HL-60/S4 treated with retinoic acid at 250 ng/mL for 4 days and 3 days (cell line): Measurements from ENCODE around the gene SOBP.
"Not testable (repeated sequence)": the region's sequence is repeated elsewhere in the genome, so short reads cannot be mapped to it uniquely, and the experiment has no call there.

Experiments used
- in situ Hi-C: fragments of 300-500 bp; cut with MboI; formaldehyde crosslinking; loops from 2 replicates; pipeline ENCODE4 v1.7.0; 2022; ENCODE audit warnings: low sequenced_read_pairs

SOBP gene, protein sequence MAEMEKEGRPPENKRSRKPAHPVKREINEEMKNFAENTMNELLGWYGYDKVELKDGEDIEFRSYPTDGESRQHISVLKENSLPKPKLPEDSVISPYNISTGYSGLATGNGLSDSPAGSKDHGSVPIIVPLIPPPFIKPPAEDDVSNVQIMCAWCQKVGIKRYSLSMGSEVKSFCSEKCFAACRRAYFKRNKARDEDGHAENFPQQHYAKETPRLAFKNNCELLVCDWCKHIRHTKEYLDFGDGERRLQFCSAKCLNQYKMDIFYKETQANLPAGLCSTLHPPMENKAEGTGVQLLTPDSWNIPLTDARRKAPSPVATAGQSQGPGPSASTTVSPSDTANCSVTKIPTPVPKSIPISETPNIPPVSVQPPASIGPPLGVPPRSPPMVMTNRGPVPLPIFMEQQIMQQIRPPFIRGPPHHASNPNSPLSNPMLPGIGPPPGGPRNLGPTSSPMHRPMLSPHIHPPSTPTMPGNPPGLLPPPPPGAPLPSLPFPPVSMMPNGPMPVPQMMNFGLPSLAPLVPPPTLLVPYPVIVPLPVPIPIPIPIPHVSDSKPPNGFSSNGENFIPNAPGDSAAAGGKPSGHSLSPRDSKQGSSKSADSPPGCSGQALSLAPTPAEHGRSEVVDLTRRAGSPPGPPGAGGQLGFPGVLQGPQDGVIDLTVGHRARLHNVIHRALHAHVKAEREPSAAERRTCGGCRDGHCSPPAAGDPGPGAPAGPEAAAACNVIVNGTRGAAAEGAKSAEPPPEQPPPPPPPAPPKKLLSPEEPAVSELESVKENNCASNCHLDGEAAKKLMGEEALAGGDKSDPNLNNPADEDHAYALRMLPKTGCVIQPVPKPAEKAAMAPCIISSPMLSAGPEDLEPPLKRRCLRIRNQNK

DNA sequence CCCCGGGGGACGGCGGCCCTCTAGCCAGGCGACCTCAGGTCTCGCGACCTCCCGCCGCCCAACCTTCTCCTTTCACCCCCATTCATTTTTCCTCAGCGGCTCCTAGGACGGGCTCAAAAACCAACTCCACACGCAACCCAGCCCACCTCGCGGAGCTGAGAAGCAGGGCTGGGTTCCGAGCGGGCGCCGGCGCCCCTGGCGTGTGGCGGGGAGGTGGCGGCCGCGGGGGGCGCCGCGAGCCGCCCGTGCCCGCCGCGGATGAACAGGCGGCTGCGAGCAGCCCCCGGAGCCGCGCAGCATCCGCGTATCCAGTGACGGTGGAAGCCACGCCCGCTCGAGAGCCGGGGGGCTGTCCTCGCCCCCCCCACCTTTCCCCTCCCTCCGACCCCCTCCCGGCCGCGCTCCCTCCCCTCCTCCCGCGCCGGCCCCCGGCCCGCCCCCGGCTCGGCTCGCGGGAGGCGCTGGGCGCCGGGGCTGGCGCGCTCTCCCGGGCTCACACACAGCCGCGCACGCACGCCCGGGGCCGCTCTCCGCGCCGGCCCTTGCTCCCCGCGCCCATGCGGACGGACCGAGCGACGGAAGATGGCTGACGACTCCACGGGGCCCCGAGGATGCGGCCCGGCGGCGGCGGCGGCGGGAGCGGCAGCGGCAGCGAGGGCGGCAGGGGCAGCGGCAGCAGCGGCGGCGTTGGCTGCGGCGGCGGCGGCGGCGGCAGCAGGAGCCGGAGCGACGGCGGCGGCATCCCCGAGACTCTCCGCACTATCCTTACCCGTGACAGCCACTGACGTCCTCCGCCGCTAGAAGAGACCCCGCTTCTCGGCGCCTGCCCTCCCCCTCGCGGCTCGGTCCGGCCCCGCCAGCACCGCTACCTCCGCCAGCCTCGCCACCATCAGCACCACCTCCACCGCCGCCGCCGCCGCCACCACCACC is at the start of gene SOBP:
TSS of gene SOBP (plus strand) at position 482 of the 930 bp plus-strand sequence. CDS start 500 bp downstream, outside the sequence.
- in situ Hi-C loops = no loop called here

DNA sequence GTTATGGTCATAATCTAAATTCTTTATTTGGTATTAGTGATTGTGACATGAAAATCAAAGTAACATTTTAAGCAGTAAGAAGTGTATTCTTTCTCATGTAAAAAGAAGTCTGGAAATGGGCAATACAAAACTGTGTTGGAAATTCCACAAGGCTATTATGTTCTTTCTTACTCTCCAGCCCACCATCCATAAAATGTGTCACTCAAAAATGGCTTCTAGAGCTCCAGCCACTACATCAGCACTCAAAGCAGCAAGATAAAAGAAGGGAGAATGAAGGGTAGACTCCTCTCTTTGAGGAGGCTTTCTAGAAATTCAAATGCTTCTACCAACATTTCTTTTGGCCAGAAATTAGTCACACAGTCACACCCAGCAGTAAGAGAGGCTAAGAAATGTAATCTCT is 49.0 kb upstream of the SOBP start:
- in situ Hi-C loops = no loop called here

DNA sequence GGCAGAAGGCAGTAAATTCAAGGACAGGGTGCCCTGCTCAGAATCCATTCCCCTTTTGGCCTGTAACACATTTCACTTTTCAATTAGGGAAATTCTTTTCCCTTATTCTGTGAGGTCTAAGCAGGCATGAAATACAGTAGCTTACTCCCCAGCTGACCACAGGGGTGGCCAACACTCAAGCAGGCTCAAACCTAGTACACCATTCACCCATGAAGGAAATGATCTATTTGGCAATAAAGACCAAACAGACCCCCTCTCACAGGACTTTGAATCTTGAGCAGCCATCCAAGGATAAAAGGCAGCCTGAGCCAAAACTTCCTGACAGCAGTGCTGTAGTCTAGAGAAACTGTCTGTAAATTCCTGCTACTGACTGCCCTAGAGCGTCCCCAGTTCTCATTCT is 48.2 kb upstream of the SOBP start:
- in situ Hi-C loops = no loop called here

DNA sequence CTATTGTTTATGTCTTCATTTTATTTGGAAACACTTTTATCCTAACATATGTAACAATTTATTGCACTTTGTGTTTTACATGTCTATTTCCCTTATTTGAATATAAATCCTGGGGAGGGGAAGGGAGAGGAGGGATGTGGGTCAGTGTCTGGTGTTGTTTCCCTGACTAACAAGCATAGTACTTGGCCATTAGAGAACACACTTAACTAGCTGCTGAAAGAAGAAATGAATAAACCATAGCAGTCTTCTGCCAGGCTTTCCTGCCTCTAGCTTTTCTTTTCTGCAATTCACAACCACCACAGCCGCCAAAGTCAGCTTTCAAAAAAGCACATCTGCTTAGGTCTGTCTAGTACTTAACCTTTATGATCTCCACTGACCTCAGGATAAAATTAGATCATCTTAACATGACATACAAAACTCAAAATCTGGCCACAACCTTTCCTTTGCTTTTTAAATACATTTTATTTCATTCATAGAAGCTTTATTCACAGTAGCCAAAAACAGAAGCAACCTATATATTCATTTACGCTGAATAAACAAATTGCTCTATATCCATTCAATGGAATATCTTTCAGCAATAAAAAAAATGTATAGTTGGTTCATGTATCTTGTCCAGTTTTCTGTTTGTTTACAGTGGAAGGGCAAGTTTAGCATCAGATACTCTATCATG is 46.8 kb upstream of the SOBP start:
- in situ Hi-C loops = no loop called here

DNA sequence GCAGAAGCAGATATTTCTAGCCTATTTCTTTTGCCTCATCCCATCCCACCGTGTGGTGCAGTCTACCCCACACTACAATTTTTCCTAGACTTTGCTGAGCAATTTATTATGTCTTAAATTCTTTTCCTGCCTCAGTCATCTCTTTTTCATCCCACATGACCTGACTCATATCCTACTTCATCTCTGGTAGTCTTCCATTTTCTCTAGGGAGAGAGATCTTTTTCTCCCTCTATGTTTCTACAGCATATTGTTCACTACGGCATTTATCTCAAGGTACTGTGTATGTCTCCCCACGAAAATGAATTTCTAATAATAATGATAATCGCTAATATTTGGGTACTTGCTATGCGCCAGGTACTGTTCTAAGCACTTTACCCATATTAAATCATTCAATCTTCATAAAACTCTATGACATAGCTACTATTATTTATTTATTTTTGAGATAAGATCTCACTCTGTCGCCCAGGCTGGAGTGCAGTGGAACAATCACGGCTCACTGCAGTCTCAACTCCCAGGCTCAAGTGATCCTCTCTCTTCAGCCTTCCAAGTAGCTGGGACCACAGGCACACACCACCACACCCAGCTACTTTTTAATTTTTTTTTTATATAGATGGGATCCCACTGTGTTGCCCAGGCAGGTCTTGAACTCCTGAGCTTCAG is 46.2 kb upstream of the SOBP start:
- in situ Hi-C loops = no loop called here

DNA sequence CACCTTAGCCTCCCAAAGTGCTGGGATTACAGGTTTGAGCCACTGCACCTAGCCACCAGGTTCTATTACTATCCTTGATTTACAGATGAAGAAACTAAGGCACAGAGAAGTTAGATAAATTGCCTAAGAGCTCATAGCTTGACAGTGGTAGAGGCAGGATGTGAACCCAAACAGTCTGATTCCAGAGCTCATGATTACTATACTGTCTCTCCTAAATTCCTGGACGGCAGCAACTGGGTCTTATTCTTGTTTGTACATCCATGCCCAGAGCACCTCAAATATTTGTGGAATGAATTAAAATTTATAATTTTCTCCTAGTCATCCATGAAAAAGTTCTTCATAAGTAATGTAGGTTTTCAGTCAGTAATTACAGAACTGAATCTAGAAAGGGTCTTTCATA is 45.6 kb upstream of the SOBP start:
- in situ Hi-C loops = no loop called here

DNA sequence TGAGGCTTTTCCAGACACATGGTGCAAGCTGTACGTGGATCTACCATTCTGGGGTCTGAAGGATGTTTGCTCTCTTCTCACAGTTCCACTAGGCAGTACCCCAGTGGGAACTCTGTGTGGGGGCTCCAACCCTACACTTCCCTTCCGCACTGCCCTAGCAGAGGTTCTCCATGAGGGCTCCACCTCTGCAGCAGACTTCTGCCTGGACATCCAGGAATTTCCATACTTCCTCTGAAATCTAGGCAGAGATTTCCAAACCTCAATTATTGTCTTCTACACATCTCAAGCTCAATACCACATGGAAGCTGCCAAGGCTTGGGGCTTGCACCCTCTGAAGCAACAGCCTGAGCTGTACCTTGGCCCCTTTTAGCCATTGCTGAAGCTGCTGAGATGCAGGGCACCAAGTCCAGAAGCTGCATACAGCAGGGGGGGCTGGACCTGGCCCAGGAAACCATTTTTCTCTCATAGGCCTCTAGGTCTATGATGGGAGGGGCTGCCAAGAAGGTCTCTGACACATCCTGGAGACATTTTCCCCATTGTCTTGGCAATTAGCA is 42.2 kb upstream of the SOBP start:
- in situ Hi-C loops = no loop called here

DNA sequence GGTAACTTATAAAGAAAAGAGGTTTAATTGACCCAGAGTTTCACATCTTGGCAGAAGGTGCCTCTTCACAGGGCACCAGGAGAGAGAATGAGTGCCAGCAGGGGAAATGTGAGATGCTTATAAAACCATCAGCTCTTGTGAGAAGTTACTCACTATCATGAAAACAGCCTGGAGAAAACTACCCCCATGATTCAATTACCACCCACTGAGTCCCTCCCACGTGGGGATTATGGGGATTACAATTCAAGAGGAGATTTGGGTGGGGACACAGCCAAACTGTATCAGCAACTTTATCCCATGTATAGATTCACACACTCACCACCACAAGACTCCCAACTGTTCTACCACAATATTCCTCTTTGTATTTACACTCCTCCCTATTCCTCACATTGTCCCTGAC is 41.1 kb upstream of the SOBP start:
- in situ Hi-C loops = no loop called here

DNA sequence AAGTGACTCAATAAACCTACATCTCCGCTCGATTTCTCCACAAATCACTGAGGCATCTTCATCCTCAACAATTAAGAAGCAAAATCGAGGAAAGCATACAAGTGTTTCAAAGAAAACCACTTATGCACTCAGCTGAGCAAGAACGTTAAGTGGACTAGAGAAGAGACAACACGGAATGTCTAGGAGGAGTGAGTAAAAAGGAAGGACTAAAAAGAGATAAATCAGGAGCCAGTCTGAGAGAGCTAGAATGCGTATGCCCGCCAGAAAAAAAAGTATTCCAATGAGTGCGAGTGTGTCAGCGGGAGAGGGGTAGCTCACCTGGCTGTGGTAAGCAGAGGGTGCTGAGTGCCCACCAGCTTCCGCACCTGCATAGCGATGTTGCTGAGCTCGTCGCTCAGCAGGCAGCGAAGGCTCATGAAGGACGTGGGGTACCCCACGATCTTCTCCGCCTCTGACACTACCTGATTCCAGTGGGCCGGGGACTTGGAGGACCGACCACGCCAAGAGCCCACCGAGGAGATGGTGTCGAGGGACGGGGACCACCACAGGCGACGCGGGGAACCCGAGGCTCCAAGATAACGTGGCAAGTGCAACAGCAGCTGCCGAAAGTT is 31.1 kb upstream of the SOBP start:
- in situ Hi-C loops = no loop called here

DNA sequence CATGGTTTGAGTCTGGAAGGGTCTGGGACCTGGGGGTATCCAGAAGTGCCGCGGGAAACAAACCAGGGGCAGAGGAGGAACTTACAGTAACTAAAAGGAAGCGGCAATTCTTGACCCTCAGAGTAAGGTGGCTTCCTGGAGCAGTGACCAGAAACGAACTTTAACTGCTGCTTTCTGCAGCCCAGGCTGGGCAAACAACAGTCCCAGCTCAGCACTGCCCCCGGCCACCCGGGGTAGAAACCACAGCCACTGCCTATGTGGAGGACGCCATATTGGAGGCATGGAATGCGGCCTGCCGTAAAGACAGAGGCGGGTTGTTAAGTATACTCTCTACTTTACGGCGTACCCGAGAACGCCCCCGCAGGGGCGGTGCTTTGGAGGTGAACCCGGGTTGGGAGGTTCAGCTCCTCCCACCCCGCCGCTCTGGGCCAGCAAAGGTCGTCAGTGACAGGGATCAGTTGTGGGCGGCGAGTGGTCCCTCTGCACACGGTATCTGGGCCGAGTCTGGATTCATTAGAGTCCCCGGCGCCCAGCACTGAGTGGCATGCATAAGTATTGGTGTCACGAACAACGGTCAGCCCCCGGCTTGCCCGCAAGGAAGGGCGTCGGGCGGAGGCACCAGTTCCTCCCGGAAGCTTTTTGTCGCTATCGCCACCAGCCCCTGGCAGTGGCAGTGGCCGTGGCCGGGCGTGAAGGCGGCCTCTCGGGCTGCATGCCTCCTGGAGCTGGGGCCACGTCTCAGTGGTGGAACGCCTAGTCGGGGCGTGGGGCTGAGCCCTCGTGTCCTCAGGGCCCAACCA is 30.4 kb upstream of the SOBP start, which contains the start of gene PDSS2:
TSS of gene PDSS2 (minus strand) at position 282 of the 800 bp plus-strand sequence. CDS start at position 3, 279 bp downstream.
- in situ Hi-C loops = no loop called here

DNA sequence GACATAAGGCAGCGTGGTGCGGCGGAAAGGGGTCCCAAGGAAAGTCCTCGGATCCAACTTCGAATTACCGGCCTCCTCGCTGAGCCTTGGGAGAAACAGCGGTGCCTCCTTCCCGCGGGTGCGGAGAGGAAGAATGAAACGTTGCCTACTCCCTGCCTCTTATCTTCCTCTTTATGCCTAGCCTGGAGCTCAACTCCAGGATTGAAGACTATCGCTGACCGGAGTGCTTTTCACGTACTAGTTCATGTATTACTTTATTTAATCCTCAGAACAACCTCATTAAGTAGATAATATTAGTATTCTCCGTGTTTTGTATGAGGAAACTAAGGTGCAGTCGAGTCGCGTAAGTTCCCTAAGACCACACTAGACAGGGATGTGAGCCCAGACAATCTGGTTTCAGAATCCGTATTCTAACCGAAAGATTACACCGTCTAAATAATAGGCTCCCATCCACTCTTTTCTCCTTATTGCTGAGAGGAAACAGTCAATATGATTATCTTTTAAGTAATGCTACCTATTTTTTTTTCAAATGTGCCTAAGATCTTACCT is 29.8 kb upstream of the SOBP start:
- in situ Hi-C loops = no loop called here

DNA sequence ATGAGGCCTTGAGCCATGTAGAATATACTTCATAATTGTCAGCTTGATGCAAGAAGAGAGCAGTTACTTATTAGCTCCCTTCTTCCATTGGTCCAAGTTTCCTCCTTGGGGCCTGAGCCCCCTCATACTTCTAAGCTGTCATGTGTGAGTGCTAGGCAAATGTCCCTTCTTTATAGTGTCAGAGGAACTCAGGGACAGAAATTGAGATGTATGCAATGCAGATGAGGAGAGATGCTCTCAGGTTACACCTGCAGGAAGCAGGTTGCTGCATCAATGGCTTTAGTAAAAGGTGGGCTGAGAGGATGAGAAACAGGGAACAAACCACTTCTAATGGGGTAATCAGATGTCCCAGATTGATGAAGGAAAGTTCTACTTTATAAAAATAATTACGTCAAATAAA is 23.9 kb upstream of the SOBP start:
- in situ Hi-C loops = no loop called here

DNA sequence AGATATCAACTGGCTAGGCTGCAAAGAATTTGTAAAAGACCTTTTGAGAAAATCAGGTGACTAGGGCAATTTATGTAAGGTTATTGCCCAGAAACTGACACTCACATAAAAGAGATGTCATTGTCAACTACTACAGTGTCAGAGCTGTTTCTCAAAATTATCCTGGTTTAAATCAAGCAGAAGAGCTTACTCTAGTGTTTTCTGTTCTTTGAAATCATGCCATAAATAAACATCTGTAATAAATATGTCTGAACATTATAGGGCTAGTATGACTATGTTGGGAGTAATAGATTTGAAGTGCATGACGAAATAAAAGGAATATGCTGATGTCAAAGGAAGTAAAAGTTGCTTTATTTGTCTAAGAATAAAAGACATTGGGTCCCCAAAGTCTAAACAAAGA is 19.6 kb upstream of the SOBP start:
- in situ Hi-C loops = no loop called here

DNA sequence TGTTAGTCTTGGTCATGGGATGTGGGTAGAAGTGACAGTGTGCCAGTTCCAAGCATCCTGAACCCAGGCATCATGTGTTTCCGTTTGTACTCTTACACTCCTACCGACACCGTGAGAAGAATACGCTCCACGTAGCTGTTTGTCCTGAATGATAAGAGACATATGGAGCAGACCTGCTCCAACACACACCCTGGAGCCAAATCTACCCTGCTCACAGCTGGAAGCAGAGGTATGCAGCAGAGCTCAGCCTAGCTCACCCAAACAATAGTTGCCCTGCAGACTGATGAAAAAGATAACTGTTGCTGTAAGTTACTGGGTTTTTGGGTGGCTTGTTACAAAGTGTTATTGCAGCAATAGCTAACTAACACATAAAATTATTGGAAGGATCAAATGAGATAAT is 16.3 kb upstream of the SOBP start:
- in situ Hi-C loops = no loop called here

DNA sequence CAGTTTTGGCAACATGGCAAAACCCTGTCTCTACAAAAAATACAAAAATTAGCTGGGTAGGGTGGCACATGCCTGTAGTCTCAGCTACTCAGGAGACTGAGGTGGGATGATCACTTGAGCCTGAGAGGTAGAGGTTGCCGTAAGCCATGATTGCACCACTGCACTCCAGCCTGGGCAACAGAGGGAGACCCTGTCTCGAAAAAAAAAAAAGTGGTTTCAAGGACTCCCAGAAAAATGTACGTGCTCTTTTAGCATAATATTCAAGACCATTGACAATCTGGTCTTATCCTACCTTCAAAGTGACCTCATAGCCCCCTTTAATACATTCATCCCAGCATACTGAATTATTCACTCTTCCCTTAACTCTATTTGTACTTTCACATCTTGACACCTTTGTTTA is 14.6 kb upstream of the SOBP start:
- in situ Hi-C loops = not testable (repeated sequence)

DNA sequence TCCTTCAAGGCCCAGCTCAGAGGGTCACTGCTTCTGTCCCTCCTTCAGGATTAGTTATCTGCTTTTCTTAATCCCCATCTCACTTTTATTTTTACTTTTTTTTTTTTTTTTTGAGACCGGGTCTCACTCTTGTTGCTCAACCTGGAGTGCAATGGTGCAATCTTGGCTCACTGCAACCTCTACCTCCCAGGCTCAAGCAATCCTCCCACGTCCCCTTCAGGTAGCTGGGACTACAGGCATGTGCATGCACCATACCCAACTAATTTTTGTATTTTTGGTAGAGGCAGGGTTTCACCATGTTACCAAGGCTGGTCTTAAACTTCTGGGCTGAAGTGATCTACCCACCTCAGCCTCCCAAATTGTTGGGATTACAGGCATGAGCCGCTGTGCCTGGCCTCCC is 14.1 kb upstream of the SOBP start:
- in situ Hi-C loops = not testable (repeated sequence)

DNA sequence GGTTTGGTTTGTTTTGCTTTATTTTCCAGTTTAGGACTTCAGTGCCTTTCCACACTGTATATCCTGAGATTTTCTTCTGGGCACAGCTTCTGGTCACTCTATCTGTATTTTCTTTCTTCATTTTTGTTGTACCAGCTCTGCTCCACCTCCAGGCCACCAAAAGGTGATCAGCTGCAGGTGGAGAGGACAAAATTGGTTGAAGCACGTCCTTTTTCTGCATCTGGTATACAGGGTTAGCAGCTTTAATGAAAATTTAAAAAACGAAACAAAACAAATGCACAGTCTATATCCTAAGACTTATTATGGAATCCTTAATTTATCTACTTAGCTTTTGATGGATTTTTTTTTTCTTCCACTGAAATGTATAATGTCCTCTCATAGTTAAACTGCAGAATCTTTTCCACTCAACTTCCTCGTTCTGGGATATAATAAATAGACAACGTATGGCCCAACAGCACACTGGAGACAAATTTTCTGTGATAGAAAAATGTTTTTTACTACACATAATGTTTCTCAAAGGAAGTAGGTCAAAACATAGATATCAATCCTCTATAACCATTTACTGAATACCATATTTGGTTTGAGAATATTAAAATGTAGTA is 10.7 kb upstream of the SOBP start:
- in situ Hi-C loops = no loop called here

DNA sequence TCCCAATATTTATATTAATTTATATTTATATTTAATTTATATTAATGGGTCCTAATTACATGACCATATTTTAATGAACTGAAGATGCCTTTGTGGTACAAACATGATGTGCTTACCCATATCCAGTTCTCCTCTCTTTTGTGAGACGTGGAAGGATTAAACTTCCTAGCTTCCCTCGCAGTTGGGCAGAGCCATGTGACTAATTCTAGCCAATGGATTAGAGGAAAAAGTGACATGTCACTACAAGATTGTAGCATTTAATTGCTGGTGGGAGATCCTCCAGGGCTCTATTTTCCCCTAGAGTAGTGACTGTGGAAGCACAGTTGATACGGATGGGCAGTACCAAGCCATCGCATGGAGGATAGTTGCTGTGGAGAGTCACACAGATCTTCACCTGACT is 4.8 kb upstream of the SOBP start:
- in situ Hi-C loops = no loop called here
